Smooth muscle cell (in vitro differentiated cells): ENCODE measurements around the gene ATRN. TPM values are rescaled to one million over a fixed set of nuclear protein-coding genes. Genes with fewer than 3 reads are reported as not detected.

Experiments used
- DNase-seq: peaks from one replicate; lab custom pipeline; 2025; ENCODE audit not compliant: unreplicated experiment; lab: John Stamatoyannopoulos, UW
- H2AFZ ChIP-seq: fragments of 200-600 bp; sonication (generic); 2 replicates; pipeline ENCODE4 v1.6.0; 2016; ENCODE audit warnings: antibody characterized with exemption, low read depth, mild to moderate bottlenecking
- H3F3A ChIP-seq: fragments of 200-600 bp; sonication (generic); 2 replicates; pipeline ENCODE4 v1.6.0; 2017; ENCODE audit warnings: antibody characterized with exemption, low read depth
- H3K27ac ChIP-seq: fragments of 200-600 bp; sonication (generic); 2 replicates; pipeline ENCODE4 v1.5.1; 2016; ENCODE audit warnings: low read depth, mild to moderate bottlenecking
- H3K27me3 ChIP-seq: fragments of 200-600 bp; sonication (generic); 2 replicates; pipeline ENCODE4 v1.6.1; 2016; ENCODE audit warnings: low read depth, mild to moderate bottlenecking
- H3K36me3 ChIP-seq: fragments of 200-600 bp; sonication (generic); 2 replicates; pipeline ENCODE4 v1.5.1; 2016; ENCODE audit warnings: low read depth
- H3K4me1 ChIP-seq: fragments of 200-600 bp; sonication (generic); 2 replicates; pipeline ENCODE4 v1.5.1; 2016; ENCODE audit warnings: low read depth
- H3K4me2 ChIP-seq: fragments of 200-600 bp; sonication (generic); 2 replicates; pipeline ENCODE4 v1.6.0; 2016; ENCODE audit warnings: mild to moderate bottlenecking
- H3K4me3 ChIP-seq: fragments of 200-600 bp; sonication (generic); 2 replicates; pipeline ENCODE4 v1.5.1; 2016; ENCODE audit warnings: mild to moderate bottlenecking
- H3K79me2 ChIP-seq: fragments of 200-600 bp; sonication (generic); 2 replicates; pipeline ENCODE4 v1.6.0; 2016; ENCODE audit warnings: low read depth, mild to moderate bottlenecking
- H3K9ac ChIP-seq: fragments of 200-600 bp; sonication (generic); 2 replicates; pipeline ENCODE4 v1.6.0; 2016; ENCODE audit warnings: low read depth
- H3K9me3 ChIP-seq: fragments of 200-600 bp; sonication (generic); replicated peaks from 2 replicates; pipeline ENCODE4 v1.5.1; 2016; ENCODE audit warnings: low read depth
- H4K20me1 ChIP-seq: fragments of 200-600 bp; sonication (generic); 2 replicates; pipeline ENCODE4 v1.6.0; 2016; ENCODE audit warnings: low read depth
- WGBS: methylation state at CpG from one replicate; pipeline ENCODE4 v1.1.7; 2016; ENCODE audit warnings: low lambda C conversion rate; 5-methylcytosine and 5-hydroxymethylcytosine counted together
- polyA plus RNA-seq: library from polyadenylated mRNA; unstranded; fragments of >200 nt; fragmentation: Nextera tagmentation; extraction: Ambion mirVana; gene quantifications from 2 replicates; pipeline ENCODE4 v1.2.1, GENCODE V29; 2016
- total RNA-seq: library from RNA; depleted of rRNA; stranded (reverse); fragments of >200 nt; gene quantifications from 2 replicates; pipeline ENCODE4 v1.2.3, GENCODE V29; 2014
- TF ChIP-seq, protein P1 (sequence below): fragments of 200-600 bp; sonication (generic); IDR thresholded peaks from 2 replicates; pipeline ENCODE4 v1.5.1; 2017; ENCODE audit warnings: borderline replicate concordance, mild to moderate bottlenecking, antibody characterized with exemption; ENCODE audit not compliant: insufficient read depth, poor library complexity, severe bottlenecking

ATRN gene
- total and polyA plus RNA-seq, 2 experiments from 2014 or later: 17.9 to 44.0 TPM

DNA sequence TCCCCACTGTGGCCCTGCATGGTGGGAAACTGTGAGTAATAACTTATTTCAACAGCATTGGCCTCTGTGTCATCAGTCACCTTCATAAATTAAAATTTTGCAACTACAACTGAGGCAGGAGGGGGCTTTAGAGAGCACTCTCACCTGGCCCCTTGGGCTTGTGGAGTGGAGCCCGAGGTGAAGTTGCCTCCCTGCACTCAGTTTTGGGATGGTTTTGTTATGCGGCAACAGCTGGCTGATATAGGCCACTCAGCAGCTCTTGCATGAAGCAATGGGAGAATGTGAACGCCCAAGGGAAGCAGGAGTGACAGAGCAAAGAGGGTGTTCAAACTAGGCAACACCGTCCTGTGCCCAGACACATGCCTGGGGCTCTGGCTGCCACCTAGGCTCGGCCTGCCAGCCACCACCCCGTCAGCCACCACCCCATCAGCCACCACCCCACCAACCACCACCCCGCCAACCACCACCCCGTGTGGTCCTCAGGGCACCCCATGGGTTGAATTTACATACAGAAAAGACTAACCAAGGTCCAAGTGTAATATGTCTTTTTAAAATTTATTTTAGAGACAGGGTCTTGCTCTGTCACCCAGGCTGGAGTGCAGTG lies 196.7 kb downstream of the ATRN start:
- TF ChIP-seq, protein P1, sequence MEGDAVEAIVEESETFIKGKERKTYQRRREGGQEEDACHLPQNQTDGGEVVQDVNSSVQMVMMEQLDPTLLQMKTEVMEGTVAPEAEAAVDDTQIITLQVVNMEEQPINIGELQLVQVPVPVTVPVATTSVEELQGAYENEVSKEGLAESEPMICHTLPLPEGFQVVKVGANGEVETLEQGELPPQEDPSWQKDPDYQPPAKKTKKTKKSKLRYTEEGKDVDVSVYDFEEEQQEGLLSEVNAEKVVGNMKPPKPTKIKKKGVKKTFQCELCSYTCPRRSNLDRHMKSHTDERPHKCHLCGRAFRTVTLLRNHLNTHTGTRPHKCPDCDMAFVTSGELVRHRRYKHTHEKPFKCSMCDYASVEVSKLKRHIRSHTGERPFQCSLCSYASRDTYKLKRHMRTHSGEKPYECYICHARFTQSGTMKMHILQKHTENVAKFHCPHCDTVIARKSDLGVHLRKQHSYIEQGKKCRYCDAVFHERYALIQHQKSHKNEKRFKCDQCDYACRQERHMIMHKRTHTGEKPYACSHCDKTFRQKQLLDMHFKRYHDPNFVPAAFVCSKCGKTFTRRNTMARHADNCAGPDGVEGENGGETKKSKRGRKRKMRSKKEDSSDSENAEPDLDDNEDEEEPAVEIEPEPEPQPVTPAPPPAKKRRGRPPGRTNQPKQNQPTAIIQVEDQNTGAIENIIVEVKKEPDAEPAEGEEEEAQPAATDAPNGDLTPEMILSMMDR: no peak
- no peaks in the 10 kb centered on the region for H3K4me1 ChIP-seq
- H3K9ac ChIP-seq: no peak overlapping the region
- no peaks in the 10 kb centered on the region for H3K36me3 ChIP-seq
- H3K79me2 ChIP-seq: no peaks in the 10 kb centered on the region
- no peaks in the 10 kb centered on the region for H3K9me3 ChIP-seq
- H3K27ac ChIP-seq: no peak overlapping the region
- no peak overlapping the region for H3K4me3 ChIP-seq
- no peak overlapping the region for H2AFZ ChIP-seq
- H3K27me3 ChIP-seq: peaks cover 22% of the 10 kb centered on the region
- H3K4me2 ChIP-seq: no peak overlapping the region
- no peak for DNase-seq
- 97% methylated on average over 8 of the region's 8 CpGs for WGBS
- H4K20me1 ChIP-seq: no peaks in the 10 kb centered on the region
- no peaks in the 10 kb centered on the region for H3F3A ChIP-seq

DNA sequence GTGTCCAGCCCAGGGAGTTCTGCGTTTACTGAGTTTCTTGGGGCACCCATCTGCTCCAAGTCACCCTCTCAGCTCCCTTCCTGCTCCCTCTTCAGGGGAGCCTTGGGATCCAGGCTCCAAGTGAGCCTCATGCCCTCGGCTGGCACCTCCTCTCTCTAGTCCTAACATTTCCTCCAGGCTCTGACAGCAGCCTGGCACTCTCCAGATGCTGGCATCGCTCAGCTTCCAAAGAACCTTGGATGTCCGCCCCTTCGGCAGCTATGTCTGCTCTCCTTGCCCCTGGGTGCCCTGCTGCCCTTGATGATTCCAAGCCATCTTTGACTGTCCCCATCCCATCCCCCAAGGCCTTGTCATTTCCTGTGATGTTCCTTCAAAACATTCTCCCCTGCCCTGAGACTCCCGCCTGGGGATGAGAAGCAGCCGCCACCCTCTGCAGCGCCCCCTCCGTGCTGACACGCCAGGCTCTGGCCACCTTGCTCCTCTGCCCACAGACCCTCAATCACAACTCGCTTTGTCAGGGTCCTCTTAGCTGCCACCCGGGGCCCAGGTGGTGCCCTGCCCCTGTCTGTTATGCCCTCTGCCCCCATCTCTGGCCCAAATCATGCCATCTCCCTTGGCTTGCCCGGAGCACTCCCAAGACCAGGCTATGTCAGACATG lies 199.0 kb downstream of the ATRN start:
- Histone ChIP-seq H3K9me3 (no peaks in the 10 kb centered on the region), H3K4me3 (no peak overlapping the region), H3K9ac (no peak overlapping the region), H3F3A (no peaks in the 10 kb centered on the region), H4K20me1 (no peaks in the 10 kb centered on the region), H2AFZ (no peak overlapping the region), H3K27me3 (peaks cover 13% of the 10 kb centered on the region), H3K79me2 (no peaks in the 10 kb centered on the region), H3K4me2 (no peak overlapping the region), H3K27ac (no peak overlapping the region), H3K4me1 (no peaks in the 10 kb centered on the region), H3K36me3 (no peaks in the 10 kb centered on the region)
- TF ChIP-seq, protein P1: no peak
- 81% methylated on average over 13 of the region's 13 CpGs for WGBS
- no peak for DNase-seq

DNA sequence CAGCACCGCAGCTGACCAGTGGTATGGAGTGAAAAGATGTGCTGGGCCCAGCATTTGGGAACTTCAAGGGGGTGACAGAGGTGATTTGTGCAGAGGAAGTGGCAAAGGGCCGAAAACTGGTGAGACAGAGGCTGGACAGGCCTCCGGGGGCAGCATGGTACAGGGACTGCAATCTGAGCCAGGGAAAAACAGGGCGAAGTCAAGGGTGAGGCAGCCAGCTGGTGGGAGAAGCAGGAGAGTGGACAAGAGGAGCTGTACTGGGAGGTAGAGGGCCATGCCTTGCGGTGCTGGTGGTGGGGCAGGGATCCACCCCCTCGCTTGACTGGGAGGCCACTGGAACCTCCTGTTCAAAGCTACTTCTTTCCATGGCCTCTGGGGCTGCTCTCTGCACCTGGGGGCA lies 199.7 kb downstream of the ATRN start:
- Histone ChIP-seq H3K27me3 (peaks cover 13% of the 10 kb centered on the region), H3K9me3 (no peaks in the 10 kb centered on the region), H4K20me1 (no peaks in the 10 kb centered on the region), H3K9ac (no peak overlapping the region), H3K27ac (no peak overlapping the region), H3K79me2 (no peaks in the 10 kb centered on the region), H3K4me3 (no peak overlapping the region), H2AFZ (no peak overlapping the region), H3F3A (no peaks in the 10 kb centered on the region), H3K36me3 (no peaks in the 10 kb centered on the region), H3K4me1 (no peaks in the 10 kb centered on the region), H3K4me2 (no peak overlapping the region)
- 81% methylated on average over 6 of the region's 6 CpGs for WGBS
- no peak for DNase-seq
- TF ChIP-seq, protein P1: peak; percentile 8

DNA sequence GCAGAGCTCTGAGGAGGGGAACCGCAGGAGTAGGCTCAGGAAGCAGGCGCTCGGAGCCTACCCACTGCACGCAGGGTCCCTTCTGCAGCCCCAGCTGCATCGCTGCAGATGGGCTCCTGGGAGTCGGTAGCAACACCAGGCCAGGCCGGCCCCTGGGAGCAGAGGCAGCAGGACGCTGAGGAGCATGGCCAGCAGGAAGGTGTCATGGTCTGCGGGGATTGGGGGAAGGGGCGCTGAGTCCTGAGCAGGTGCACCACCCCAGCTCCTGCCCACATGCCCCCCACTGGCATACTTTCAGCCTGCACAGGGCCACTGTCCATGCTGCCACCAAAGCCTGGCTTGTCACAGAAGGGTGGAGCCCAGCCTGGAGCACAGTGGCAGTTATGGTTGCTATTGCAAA lies 200.1 kb downstream of the ATRN start:
- peaks cover 13% of the 10 kb centered on the region for H3K27me3 ChIP-seq
- H3K27ac ChIP-seq: no peak overlapping the region
- WGBS: 93% methylated on average over 10 of the region's 10 CpGs
- H3K9me3 ChIP-seq: no peaks in the 10 kb centered on the region
- no peak overlapping the region for H3K4me3 ChIP-seq
- no peaks in the 10 kb centered on the region for H3K4me1 ChIP-seq
- no peaks in the 10 kb centered on the region for H3K36me3 ChIP-seq
- no peak overlapping the region for H2AFZ ChIP-seq
- H4K20me1 ChIP-seq: no peaks in the 10 kb centered on the region
- H3K79me2 ChIP-seq: no peaks in the 10 kb centered on the region
- no peak overlapping the region for H3K4me2 ChIP-seq
- H3K9ac ChIP-seq: no peak overlapping the region
- no peak for DNase-seq
- H3F3A ChIP-seq: no peaks in the 10 kb centered on the region
- TF ChIP-seq, protein P1: no peak
